NCI-H2171 treated with DMSO at 0.1 percent for 48 hours (cell line): ENCODE results near the gene FLYWCH1.

Experiments
- DNase-seq: peaks from one replicate; lab custom pipeline; 2025; lab: John Stamatoyannopoulos, UW

FLYWCH1 gene, protein sequence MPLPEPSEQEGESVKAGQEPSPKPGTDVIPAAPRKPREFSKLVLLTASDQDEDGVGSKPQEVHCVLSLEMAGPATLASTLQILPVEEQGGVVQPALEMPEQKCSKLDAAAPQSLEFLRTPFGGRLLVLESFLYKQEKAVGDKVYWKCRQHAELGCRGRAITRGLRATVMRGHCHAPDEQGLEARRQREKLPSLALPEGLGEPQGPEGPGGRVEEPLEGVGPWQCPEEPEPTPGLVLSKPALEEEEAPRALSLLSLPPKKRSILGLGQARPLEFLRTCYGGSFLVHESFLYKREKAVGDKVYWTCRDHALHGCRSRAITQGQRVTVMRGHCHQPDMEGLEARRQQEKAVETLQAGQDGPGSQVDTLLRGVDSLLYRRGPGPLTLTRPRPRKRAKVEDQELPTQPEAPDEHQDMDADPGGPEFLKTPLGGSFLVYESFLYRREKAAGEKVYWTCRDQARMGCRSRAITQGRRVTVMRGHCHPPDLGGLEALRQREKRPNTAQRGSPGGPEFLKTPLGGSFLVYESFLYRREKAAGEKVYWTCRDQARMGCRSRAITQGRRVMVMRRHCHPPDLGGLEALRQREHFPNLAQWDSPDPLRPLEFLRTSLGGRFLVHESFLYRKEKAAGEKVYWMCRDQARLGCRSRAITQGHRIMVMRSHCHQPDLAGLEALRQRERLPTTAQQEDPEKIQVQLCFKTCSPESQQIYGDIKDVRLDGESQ

DNA sequence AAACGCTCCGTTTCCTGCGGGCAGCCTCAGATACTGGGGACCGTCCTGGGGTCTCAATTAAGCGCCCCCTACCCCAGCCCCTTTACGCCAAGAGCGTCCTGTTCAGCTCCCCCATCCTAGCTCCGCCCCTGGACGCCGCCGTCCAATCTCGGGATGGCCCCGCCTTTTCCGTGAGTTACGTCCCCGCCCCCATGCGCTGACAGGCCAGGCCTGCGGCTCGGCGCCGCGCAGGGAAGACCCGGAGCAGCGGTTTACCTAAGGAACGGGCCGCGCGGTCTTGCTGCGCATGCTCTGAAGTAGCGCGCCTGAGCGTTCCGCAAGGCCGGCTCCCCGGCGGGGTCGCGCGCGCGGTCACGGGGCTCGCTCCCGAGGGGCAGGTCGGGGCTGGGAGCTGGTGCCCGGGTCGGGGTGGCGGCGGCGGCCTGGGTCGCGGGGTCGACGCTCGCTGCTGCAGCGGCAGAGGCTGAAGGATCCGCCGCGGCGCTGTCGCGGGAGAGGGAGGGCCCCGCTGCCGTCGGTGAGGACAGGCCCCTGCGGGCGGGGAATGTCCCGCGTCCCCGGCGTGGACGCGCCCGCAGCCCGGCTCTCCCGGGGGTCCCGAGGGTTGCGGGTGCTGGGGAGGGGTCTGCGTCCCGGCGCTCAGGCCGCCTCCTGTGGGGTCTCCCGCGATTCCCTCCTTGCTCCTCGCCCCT is at the start of gene FLYWCH1:
TSS of gene FLYWCH1 (plus strand) at position 294 of the 692 bp plus-strand sequence. CDS start 17,755 bp downstream, outside the sequence.
- DNase-seq = peak; percentile 95

GRCh38 chr16:2865651-2866050 is 46.1 kb upstream of the FLYWCH1 start:
- no peak for DNase-seq

DNA sequence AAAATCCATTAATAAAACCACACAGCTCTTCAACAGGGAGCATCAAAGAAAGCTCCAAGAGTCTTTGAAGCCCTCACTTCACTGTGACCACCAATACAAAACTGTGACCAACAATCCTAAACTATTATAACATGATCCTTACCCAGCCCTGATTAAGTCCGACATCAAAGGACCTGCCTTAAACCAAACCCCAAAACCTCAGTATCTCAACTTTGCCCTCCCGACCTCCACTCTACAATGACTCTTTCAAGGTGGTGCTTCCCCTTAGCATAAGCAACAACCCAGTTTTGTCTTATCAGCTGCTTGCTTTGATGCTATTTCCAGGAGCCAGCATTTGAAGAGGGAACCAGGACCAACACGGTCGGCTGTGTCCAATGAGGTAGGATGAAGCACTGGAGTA is 45.3 kb upstream of the FLYWCH1 start:
- DNase-seq = no peak

- no peak for DNase-seq
These were observed 44.1 kb upstream of the FLYWCH1 start for GRCh38 chr16:2867661-2867986.

- DNase-seq = peak; percentile 93
These were observed 43.5 kb upstream of the FLYWCH1 start for GRCh38 chr16:2867987-2868789.

- DNase-seq = no peak
These were observed 39.8 kb upstream of the FLYWCH1 start for GRCh38 chr16:2871926-2872325.

DNA sequence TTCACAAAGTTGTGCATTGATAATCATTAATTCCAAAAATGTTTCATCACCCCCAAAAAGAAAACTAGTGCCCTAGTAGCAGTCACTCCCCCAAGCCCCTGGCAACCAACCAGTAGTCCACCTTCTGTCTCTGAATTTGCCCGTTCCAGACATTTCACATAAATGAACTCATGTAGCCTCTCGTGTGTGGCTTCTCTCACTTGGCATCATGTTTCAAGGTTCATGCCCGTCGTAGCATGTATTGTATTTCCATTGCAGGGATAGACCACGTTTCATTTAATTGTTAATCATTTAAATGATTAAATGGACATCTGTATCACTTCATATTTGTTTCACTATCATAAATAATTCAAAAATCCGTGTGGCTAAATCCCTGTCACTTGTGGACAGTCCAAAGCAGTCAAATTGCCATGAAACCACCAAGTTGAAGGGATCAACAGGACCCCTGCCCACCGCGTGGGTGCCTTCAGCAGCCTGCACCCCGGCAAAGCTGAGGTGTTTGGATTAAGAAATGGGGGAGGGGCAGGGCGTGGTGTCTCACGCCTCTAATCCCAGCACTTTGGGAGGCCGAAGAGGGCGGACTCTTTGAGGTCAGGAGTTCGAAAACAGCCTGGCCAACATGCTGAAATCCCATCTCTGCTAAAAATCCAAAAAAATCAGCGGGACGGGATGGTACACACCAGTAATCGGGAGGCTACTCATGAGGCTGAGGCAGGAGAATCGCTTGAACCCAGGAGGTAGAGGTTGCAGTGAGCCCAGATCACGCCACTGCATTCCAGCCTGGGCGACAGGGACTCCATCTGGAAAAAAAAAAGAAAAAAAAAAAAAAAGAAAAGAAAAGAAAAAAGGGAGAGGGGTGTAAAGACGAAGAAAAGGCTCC is 37.5 kb upstream of the FLYWCH1 start:
- peak; percentile 62 for DNase-seq

DNA sequence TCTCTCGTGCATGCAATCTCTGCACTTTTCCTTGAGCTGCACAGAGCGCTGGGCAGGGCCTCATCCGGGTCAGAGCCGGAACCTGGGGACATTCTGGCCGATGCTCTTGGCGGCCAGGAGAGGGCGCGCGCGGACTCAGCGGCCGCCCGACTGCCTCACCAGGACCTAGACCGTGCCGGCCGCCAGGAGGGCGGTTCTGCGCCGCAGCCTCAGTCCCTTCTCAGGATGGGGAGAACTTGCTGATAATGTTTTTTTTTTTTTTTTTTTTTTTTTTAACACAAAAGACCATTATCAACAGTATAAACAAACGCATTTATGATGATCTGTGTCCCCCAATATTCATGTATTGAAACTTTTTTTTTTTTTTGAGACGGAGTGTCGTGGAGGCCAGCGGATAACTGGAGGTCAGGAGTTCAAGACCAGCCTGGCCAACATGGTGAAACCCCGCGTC is 36.8 kb upstream of the FLYWCH1 start:
- DNase-seq = peak; percentile 73

DNA sequence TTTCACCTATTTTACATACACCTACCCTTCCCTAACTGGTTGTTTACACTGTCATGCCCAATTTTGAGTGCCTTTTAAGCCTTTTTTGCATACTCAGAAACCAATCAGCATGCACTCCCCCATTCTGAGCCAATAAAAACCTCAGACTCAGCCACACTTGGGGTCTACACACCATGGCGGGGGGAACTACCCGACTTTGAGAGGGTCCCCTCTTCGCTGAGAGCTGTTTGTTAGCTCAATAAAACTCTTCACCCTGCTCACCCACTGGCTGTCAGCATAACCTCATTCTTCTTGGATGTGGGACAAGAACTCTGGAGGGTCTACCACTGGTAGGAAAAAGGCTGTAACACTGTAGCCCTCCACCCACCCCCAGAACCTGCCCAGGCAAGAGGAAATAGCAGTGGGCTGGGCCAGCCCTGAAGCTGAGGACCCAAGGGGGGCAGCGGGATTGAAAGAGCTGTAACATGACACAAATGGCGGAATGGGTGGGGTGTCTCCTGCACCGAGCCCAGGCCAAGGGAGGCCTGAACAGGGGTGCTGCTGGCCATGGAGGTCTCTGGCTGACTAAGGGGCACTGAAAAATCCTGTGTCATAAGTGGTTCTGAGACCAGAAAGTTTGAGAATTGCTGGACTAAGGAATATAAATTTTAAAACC is 31.8 kb upstream of the FLYWCH1 start:
- no peak for DNase-seq

DNA sequence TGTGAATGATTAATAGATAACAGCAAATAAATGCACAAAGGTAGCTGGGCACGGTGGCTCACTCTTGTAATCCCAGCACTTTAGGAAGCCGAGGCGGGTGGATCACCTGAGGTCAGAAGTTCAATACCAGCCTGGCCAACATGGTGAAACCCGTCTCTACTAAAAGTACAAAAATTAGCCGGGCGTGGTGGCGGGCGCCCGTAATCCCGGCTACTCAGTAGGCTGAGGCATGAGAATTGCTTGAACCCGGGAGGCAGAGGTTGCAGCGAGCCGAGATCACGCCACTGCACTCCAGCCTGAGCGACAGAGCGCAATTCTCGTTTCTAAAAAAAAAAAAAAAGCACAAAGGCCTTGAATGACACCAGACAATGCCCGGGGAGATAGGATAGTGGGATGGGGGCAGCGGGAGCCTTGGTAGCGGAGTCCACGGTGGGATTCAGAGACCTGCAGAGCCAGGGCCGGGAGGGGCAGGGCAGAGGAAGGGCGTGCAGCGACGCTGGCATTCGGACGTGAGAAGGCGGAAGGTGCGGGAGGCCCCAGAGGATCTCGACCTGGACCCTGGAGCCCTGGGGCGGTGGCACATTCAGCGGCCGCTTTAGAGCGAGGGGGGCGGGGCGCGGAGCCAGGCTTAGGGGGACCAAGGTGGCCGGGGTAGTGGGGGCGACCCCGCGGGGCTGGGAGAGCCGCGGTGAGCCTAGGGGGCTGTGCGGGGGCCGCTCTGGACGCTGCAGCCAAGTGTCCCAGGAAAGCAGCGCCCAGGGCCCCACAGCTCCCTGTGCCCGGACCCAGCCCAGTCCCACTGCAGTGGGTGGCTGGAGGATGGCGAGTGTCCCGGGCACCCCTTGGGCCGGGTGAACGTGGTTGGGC is 29.7 kb upstream of the FLYWCH1 start:
- peak; percentile 39 for DNase-seq

DNA sequence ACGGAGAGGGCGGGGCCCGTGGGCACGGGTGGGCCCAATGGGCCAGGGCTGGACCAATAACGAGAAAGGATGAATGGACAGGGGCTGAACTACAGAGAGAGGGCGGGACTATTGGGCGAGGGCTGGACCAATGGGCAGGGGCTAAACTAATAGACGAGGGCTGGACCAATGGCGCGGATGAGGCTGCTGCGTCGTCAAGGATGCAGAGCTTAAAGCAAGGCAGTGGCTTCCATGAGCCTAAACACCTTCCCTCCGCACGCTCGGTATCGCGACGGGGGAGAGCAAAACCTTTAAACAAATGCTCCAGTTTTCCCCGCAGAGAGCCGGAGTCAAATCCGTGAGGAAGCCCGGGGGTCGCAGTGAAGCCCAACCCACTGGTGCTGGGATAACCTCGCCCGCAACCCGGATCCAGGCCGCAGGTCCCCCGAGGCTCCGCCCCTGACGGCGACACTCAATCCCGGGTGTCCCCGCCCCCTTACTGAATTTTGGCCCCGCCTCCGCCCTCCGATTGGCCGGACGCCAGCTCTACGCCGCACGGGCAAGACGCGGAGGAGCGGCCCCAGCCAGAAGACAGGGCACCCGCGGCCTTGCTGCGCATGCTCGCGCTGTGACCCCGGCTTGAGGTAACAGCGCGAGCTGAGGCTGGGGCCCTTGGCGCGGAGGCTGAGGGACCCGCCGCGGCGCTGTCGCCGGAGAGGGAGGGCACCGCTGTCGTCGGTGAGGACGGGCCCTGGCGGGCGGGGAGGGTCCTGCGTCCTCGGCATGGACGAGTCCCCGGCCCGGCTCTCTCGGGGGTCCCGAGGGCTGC is 28.9 kb upstream of the FLYWCH1 start, which contains the start of gene FLYWCH2:
TSS of gene FLYWCH2 (plus strand) at position 566 of the 808 bp plus-strand sequence. CDS start 13,235 bp downstream, outside the sequence.
- peak; percentile 99 for DNase-seq

- DNase-seq = peak; percentile 22
These were observed 28.2 kb upstream of the FLYWCH1 start for GRCh38 chr16:2883458-2883908.

DNA sequence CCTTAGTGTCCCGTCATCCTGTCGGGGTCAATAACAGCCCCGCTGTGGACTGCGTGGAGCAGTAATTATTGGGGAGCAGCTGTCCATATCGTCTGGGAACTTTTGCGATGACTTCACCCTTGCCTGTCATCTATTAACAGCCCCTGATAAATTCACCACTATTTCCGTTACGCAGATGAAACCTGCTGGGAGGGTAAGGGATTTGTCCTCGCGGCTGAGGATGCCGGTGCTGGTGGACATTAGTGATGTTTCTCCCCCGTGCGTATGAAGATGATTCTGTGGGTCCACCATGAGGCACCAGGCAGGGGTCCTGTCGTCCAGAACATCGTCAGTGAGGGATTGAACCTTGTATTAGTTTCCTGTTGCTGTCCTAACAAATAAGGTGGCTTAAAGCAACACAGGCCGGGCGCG is 27.7 kb upstream of the FLYWCH1 start:
- no peak for DNase-seq

DNA sequence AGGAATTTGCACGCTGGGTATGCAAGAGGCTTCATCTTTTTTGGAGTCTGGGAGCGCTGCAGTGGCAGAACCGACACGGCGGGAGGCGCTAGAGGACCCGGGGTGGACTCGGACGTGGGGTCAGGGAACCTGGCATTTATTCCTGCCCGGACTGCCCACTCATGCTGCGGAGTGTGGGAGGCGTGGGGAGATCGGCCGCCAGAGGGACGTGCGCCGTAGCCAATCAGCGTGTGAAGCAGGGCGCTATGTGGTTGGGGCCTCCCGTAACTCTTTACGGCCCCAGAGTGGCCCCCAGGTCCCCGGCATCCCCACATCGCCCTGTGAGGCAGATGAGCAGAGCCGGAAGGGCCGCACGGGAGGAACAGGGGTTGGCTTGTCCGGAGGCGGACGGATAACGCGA is 17.5 kb upstream of the FLYWCH1 start:
- no peak for DNase-seq

- no peak for DNase-seq
These were observed 15.9 kb upstream of the FLYWCH1 start for GRCh38 chr16:2895813-2896212.

- no peak for DNase-seq
These were observed 15.2 kb upstream of the FLYWCH1 start for GRCh38 chr16:2896480-2897010.

DNA sequence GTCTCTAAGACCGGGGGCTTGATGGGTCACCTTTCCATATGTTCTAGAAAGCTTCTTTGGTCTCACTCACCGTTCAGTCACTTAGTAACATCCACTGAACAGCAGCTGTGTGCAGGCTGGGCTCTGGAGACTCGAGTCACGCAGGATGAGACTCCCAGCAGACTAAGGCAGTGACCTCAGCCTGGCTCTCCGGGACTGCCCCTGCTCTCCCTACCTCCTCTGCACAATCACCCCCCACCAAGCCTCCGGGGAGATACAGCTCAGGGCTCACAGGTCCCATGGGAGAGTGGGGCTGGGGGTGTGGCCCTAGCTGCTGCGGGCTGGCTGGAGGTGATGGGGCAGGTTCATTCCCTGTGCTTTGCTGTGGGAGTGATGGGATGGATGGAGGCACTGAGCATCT is 14.6 kb upstream of the FLYWCH1 start:
- no peak for DNase-seq
